GM21737 (cell line): ENCODE data around the gene PHKB.
"Not testable (repeated sequence)": the region's sequence is repeated elsewhere in the genome, so short reads cannot be mapped to it uniquely, and the experiment has no call there.

Source experiments
- ATAC-seq: cut with Tn5 transposase; IDR thresholded peaks from one replicate; pipeline ENCODE4 v1.9.1; 2021; ENCODE audit warnings: mild to moderate bottlenecking, moderate library complexity; ENCODE audit not compliant: unreplicated experiment

Gene PHKB

GRCh38 chr16:47499700-47500264, 38.7 kb downstream of the PHKB start:
- ATAC-seq = no peak

DNA sequence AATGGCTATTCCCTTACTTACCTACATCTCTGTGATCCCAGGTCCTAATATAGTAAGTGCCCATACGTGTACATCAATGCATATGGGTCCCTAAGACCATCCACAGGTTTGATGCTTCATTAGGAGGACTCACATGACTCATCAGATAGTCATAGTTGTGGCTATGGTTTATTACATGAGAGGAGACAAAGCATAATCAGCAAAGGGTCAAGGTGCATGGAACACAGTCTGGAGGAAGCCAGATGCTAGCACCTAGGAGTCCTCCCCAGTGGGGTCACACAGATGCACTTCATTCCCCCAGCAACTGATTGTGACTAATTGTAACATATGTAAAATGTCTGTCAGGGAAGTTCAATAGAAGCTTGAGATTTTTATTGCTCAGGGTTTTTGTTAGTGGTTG, 42.8 kb downstream of the PHKB start:
- no peak for ATAC-seq

DNA sequence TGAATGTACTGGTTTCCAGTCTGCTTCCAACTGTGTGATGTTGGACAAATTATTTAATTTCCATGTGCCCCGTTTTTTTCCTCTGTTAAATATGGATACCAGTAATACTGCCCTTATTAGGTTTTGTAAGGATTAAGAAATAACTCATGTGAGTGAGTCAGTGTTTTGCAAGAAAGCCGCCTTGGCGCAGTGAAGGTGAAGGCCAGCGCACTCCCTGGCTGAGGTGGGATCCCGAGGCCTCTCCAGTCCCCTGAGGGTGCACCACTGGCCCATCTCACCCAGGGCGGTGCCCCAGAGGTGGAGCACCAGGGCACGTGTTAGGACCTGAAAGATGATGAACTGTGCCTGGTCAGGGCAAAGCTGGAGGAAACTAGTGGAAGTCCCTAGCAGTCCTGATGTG, 43.5 kb downstream of the PHKB start:
- ATAC-seq = no peak

GRCh38 chr16:47506800-47507199, 45.7 kb downstream of the PHKB start:
- no peak for ATAC-seq

- no peak for ATAC-seq
Measured at GRCh38 chr16:47507701-47508100, 46.6 kb downstream of the PHKB start.

GRCh38 chr16:47511882-47512281, 50.8 kb downstream of the PHKB start:
- no peak for ATAC-seq

DNA sequence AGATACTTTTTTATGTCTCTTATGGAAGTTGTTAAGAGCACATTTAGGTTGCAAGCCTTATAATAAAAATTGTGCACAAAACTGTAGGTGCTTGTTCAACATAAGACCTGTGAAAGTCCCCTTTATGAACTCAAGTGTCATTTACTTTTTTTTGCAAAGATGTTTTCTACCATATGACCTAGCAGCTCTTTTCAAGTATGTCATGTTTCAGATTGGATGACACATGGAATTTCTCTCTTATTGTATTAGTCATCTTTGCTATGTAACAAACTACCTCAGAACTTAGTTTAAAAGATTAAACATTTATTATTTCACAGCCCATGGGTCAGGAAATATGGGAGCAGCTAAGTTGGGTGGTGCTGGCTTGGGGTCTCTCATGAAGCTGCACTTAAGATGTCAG, 57.9 kb downstream of the PHKB start:
- ATAC-seq = no peak

DNA sequence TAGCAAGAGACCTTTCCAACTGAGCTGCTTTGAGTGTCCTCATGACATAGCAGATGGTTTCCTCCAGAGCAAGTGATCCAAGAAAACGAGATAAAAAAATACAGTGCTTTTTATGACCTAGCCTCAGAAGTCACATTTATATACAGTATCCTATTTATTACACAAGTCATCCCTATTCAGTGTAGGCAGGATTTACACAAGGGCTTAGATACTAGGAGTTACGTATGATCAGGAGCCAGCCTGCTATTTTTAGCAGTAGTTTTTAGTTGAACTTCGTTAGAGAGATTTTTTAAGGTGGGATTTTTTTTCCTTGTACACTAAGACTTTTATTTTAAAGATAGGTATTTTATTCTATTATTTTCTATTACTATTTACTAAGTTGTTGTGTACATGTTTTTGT, 58.4 kb downstream of the PHKB start:
- no peak for ATAC-seq

DNA sequence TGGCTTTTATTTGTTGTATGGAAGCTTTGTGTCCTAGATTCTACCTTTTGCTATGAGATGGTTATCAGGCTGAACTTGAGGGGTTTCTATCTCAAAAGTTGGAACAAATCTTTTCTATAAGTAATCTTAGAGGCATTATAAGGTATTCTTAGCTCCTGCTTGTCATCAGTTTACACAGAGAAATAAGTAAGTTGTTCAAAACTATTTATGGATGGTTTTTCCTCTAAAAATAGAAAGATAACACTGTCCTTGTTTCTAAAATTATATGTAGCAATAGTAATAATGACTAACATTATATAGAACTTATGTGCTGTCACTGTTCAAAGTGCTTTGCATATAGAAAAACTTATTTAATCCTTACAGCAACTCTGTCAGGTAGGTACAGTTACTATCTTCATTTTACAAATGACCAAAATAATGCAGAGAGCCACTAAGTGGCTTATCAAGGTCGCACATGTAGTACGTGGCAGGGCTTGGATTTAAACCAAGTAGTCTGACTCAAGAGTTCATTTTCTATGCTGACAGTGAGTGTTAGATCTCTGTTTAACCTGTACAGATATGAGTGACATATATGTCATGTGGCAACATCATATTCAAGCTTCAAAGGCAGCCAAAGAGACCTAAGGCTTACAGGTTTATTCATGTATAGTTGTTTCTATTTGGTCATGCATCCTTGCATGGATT, 59.0 kb downstream of the PHKB start:
- no peak for ATAC-seq

DNA sequence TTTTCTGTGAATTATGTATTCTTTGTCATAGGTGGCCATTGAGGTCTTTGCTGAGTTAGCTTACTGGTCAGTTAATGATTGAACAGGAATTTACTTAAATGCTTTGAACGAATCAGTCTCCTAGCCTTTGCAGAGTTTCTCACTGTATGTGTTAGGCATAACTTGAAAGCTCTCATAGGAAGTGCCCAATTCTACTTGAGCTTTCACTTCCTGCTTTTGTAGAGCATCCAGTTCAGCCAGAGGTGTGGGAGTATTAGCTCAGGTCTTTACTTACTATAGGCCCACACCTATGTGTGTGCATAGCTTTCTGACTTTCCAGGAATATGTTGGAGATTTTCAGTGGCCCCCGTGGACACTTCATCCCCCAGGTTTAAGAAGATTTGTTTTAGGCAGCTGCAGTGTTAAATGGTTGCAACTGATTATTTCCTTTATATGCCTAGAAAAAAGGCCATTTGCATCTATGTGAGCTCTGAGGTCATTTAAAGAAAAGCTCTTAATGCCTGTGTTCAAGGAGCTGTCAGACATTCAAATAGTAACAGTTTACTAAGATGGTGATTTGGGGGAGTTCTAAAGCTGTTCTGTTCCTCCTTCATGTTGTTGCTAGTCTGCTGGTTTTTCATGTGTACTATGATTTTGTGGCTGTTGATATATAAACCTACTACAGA, 62.3 kb downstream of the PHKB start:
- peak; percentile 99 for ATAC-seq

- ATAC-seq = no peak
Measured at GRCh38 chr16:47524007-47524405, 62.9 kb downstream of the PHKB start.

- no peak for ATAC-seq
Measured at GRCh38 chr16:47528431-47528830, 67.3 kb downstream of the PHKB start.

DNA sequence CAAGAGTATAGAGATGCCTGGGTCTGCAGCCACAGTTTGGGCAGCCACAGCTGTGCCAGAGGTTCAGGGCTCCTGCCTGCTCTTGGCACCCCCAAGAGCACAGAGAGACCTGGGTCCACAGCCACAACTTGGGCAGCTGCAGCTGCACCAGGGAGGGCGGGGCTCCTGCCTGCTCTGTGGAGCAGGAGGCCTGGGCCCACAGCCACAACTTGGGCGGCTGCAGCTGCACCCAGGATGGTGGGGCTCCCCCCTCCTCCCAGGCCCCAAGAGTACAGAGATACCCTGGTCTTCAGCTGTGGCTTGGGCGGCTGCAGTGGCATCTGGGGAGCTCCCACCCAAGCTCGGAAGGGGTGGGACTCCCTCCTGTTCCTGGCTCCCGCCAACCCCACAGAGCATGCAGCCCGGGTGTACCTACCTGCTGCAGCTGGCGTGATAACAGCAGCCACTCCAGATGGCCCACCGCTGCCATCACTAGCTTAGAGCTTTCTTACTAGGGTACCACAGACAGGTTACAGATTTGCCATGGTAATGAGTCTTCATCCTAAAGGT, 72.7 kb downstream of the PHKB start:
- ATAC-seq = no peak

- ATAC-seq = no peak
Measured at GRCh38 chr16:47538472-47538871, 77.3 kb downstream of the PHKB start.

- ATAC-seq = not testable (repeated sequence)
Measured at GRCh38 chr16:47539707-47540670, 78.9 kb downstream of the PHKB start.

DNA sequence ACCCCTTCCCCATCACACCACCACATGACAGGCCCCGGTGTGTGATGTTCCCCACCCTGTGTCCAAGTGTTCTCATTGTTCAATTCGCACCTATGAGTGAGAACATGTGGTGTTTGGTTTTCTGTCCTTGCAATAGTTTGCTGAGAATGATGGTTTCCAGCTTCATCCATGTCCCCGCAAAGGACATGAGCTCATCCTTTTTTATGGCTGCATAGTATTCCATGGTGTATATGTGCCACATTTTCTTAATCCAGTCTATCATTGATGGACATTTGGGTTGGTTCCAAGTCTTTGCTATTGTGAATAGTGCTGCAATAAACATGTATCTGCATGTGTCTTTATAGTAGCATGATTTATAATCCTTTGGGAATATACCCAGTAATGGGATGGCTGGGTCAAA, 80.0 kb downstream of the PHKB start:
- ATAC-seq = not testable (repeated sequence)

DNA sequence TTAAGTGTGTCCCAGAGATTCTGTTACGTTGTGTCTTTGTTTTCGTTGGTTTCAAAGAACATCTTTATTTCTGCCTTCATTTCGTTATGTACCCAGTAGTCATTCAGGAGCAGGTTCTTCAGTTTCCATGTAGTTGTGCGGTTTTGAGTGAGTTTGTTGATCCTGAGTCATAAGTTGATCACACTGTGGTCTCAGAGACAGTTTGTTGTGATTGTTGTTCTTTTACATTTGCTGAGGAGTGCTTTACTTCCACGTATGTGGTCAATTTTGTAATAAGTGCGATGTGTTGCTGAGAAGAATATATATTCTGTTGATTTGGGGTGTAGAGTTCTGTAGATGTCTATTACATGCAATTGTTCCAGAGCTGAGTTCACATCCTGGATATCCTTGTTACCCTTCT, 83.1 kb downstream of the PHKB start:
- not testable (repeated sequence) for ATAC-seq

GRCh38 chr16:47551185-47551584, 90.1 kb downstream of the PHKB start:
- ATAC-seq = not testable (repeated sequence)

DNA sequence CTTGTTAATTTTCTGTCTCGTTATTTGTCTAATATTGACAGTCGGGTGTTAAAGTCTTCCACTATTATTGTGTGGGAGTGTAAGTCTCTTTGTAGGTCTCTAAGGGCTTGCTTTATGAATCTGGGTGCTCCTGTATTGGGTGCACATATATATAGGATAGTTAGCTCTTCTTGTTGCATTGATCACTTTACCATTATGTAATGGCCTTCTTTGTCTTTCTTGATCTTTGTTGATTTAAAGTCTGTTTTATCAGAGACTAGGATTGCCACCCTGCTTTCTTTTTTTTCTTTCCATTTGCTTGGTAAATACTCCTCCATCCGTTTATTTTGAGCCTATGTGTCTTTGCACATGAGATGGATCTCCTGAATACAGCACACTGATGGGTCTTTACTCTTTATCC, 90.6 kb downstream of the PHKB start:
- ATAC-seq = not testable (repeated sequence)

- ATAC-seq = no peak
Measured at GRCh38 chr16:47553853-47554564, 92.9 kb downstream of the PHKB start.
